OCI-LY3 (cell line): ENCODE data around the gene DCP2.

Experiments
- H2AFZ ChIP-seq: fragments of 200-600, 300-600 bp; shearing (Covaris generic); 2 replicates; pipeline ENCODE4 v1.6.0; 2014; ENCODE audit warnings: antibody characterized with exemption, low read depth, low read length
- H3K27ac ChIP-seq: fragments of 200-600, 300-600 bp; sonication (generic); 2 replicates; pipeline ENCODE4 v1.5.1; 2014; ENCODE audit warnings: mild to moderate bottlenecking, low read length, moderate library complexity, mixed read lengths
- H3K27me3 ChIP-seq: fragments of 200-600, 300-600 bp; sonication (generic); 2 replicates; pipeline ENCODE4 v1.6.1; 2014; ENCODE audit warnings: low read depth, low read length, mixed read lengths
- H3K36me3 ChIP-seq: fragments of 200-600, 300-600 bp; sonication (generic); replicated peaks from 2 replicates; pipeline ENCODE3; 2014; ENCODE audit warnings: low read depth, low read length, mixed read lengths
- H3K4me1 ChIP-seq: fragments of 300-600, 200-600 bp; sonication (generic); 2 replicates; pipeline ENCODE4 v1.6.1; 2014; ENCODE audit warnings: low read length, mixed read lengths
- H3K4me2 ChIP-seq: fragments of 200-600, 300-600 bp; sonication (generic); 2 replicates; pipeline ENCODE4 v1.6.1; 2014; ENCODE audit warnings: low read length, mixed read lengths
- H3K4me3 ChIP-seq: fragments of 300-600, 200-600 bp; sonication (generic); 2 replicates; pipeline ENCODE4 v1.5.1; 2014; ENCODE audit warnings: antibody characterized with exemption, mild to moderate bottlenecking, low read length, moderate library complexity
- H3K79me2 ChIP-seq: fragments of 300-600, 200-600 bp; shearing (Covaris generic); 2 replicates; pipeline ENCODE4 v1.6.1; 2014; ENCODE audit warnings: mild to moderate bottlenecking, low read length, mixed read lengths
- H3K9ac ChIP-seq: fragments of 300-600, 200-600 bp; shearing (Covaris generic); 2 replicates; pipeline ENCODE4 v1.6.0; 2014; ENCODE audit warnings: mild to moderate bottlenecking, low read length, moderate library complexity
- H3K9me3 ChIP-seq: fragments of 200-600, 300-600 bp; shearing (Covaris generic); 2 replicates; pipeline ENCODE4 v1.6.1; 2014; ENCODE audit warnings: low read length, mixed read lengths; ENCODE audit not compliant: insufficient read depth
- H4K20me1 ChIP-seq: fragments of 200-600, 300-600 bp; sonication (generic); 2 replicates; pipeline ENCODE4 v1.6.1; 2016; ENCODE audit warnings: low read length, mixed read lengths; ENCODE audit not compliant: insufficient read depth
- EZH2phosphoT487 ChIP-seq: fragments of 200-600 bp; shearing (Covaris generic); IDR thresholded peaks from 2 replicates; pipeline ENCODE4 v1.6.1; 2018; ENCODE audit warnings: antibody characterized with exemption, mixed run types, low read depth
- TF ChIP-seq, protein P1 (sequence below): fragments of 200-600, 300-600 bp; sonication (generic); IDR thresholded peaks from 2 replicates; pipeline ENCODE4 v1.5.1; 2014; ENCODE audit warnings: antibody characterized with exemption, low read length, low read depth

DCP2 gene

DNA sequence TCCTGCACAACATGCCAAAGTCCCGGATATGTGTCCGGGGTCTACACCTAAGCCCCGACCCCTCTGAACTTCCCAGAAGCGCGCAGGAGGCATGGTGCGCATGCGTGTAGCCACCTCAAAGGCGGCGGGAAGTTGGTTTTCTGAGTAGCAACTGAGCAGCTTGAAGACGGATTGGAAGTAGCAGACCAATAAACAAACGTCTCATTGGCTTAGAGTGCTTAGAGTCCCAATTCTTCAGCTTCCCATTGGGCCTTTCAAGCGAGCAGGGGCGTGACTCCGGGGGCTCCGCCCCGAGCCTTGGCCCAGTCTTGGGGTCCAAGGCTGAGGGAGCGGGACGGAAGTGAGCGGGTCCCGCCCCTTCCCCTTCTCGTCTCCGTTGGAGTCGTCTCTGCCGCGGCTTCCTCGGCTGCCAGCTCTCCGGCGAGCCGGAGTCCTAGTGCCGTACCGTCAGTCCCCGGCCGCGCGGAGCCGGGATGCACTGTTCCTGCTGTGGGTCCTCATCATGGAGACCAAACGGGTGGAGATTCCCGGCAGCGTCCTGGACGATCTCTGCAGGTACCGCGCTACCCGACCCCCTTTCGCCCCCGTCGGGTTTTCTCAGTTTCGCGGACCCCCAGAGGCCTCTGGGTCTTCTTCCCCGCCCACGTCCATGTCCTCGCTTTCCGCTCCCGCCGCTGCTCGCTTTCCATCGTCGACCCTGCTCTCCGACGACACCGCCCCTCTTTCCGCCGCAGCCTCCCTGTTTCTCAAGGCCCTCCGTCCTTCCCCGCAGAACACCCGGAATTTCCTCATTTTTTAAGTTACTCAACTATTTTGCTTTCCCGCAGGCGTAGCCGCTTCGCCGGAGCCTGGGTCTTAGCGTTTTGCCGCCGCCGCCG, at the start of gene DCP2:
Gene DCP2, plus strand, starts transcription at position 367 of the 878 bp plus-strand sequence. Its CDS starts 136 bp downstream, at position 503.
- Histone ChIP-seq H3K79me2 (peaks cover 51% of the 10 kb centered on the region), H3K27me3 (no peaks in the 10 kb centered on the region), H3K4me3 (peak within 1 kb of the TSS; percentile 98), H3K9ac (peak within 1 kb of the TSS; percentile 93), H3K9me3 (no peaks in the 10 kb centered on the region), H4K20me1 (peaks cover 30% of the 10 kb centered on the region), H2AFZ (peak within 1 kb of the TSS; percentile 29; the same call in 1 of the 2 replicates), H3K27ac (peak within 1 kb of the TSS; percentile 71), H3K4me2 (peak within 1 kb of the TSS; percentile 93), H3K36me3 (no peaks in the 10 kb centered on the region), H3K4me1 (peaks cover 39% of the 10 kb centered on the region)
- TF ChIP-seq, protein P1, sequence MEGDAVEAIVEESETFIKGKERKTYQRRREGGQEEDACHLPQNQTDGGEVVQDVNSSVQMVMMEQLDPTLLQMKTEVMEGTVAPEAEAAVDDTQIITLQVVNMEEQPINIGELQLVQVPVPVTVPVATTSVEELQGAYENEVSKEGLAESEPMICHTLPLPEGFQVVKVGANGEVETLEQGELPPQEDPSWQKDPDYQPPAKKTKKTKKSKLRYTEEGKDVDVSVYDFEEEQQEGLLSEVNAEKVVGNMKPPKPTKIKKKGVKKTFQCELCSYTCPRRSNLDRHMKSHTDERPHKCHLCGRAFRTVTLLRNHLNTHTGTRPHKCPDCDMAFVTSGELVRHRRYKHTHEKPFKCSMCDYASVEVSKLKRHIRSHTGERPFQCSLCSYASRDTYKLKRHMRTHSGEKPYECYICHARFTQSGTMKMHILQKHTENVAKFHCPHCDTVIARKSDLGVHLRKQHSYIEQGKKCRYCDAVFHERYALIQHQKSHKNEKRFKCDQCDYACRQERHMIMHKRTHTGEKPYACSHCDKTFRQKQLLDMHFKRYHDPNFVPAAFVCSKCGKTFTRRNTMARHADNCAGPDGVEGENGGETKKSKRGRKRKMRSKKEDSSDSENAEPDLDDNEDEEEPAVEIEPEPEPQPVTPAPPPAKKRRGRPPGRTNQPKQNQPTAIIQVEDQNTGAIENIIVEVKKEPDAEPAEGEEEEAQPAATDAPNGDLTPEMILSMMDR, result no peak

DNA sequence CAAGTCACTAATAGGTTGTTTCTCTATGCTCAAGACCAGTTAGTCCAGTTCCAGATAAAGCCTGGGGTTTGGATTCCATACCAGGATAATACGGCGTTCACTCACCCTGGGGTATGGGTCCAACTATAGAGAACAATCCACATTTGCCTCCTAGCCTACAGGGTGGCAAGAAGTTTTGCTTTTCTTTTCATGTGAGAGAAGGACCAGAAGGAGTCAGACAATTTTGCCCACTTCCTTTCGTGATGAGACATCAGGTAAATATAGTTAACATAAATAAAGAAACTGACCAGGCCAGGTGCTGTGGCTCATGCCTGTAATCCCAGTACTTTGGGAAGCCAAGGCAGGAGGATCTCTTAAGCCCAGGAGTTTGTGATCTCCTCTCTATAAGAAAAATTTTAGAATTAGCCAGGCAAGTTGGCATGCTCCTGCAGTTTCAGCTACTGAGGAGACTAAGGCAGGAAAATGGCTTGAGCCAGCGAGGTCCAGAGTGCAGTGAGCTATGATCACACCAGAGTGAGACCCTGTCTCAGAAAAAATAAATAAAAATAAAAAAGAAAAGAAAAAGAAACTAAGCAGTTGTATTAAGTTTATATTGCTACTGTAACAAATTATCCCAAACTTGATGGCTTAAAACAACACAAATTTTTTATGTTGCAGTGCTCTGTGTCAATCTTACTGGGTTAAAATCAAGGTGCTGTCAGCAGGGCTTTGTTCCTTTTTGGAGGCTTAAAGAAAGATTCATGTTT, 47.1 kb upstream of the DCP2 start:
- TF ChIP-seq, protein P1, result no peak
- TF ChIP-seq EZH2phosphoT487, result no peak
- H3K27me3 ChIP-seq, result no peaks in the 10 kb centered on the region
- H3K4me1 ChIP-seq, result peaks cover 37% of the 10 kb centered on the region
- H3K9me3 ChIP-seq, result no peaks in the 10 kb centered on the region
- peak overlapping the region; percentile 68 for H3K9ac ChIP-seq
- no peaks in the 10 kb centered on the region for H4K20me1 ChIP-seq
- H3K4me3 ChIP-seq, result peak overlapping the region; percentile 70
- peak overlapping the region; percentile 73; the same call in 1 of the 2 replicates for H2AFZ ChIP-seq
- no peaks in the 10 kb centered on the region for H3K36me3 ChIP-seq
- H3K27ac ChIP-seq, result peak overlapping the region; percentile 85
- H3K4me2 ChIP-seq, result peak overlapping the region; percentile 92
- H3K79me2 ChIP-seq, result no peaks in the 10 kb centered on the region

DNA sequence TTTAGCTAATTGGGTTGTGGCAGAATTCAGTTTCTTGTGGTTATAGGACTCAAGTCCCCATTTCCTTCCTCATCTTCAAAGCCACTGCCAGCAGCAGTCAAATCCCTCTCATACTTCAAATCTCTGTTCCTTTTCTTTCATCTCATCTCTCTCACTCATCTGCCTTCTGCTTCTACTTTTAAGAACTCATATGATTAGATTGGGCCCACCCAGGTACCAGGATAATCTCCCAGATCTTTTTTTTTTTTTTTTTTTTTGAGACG, 46.6 kb upstream of the DCP2 start:
- Histone ChIP-seq H3K36me3 (no peaks in the 10 kb centered on the region), H4K20me1 (no peaks in the 10 kb centered on the region), H2AFZ (no peak overlapping the region), H3K9me3 (no peaks in the 10 kb centered on the region), H3K9ac (peak overlapping the region; percentile 68; the same call in 1 of the 2 replicates), H3K27ac (peak overlapping the region; percentile 85), H3K27me3 (no peaks in the 10 kb centered on the region), H3K4me2 (peak overlapping the region; percentile 92), H3K79me2 (no peaks in the 10 kb centered on the region), H3K4me1 (peaks cover 37% of the 10 kb centered on the region), H3K4me3 (no peak overlapping the region)
- no peak for TF ChIP-seq EZH2phosphoT487
- TF ChIP-seq, protein P1, result no peak

- no peak overlapping the region for H2AFZ ChIP-seq
- H3K4me1 ChIP-seq, result peaks cover 37% of the 10 kb centered on the region
- H3K27ac ChIP-seq, result no peak overlapping the region
- TF ChIP-seq EZH2phosphoT487, result no peak
- TF ChIP-seq, protein P1, result no peak
- H3K36me3 ChIP-seq, result no peaks in the 10 kb centered on the region
- no peaks in the 10 kb centered on the region for H4K20me1 ChIP-seq
- no peaks in the 10 kb centered on the region for H3K27me3 ChIP-seq
- H3K4me2 ChIP-seq, result no peak overlapping the region
- no peaks in the 10 kb centered on the region for H3K79me2 ChIP-seq
- no peak overlapping the region for H3K4me3 ChIP-seq
- H3K9me3 ChIP-seq, result no peaks in the 10 kb centered on the region
- no peak overlapping the region for H3K9ac ChIP-seq
Observed at GRCh38 chr5:112931473-112931872, 45.1 kb upstream of the DCP2 start.
